Right forelimb (tissue), 1 donor: ENCODE results near the gene ZNF681.
A peak's percentile ranks its signal among the peaks of the same experiment; 100 is the strongest.
"Not testable (repeated sequence)": the region's sequence is repeated elsewhere in the genome, so short reads cannot be mapped to it uniquely, and the experiment has no call there.

Experiments
- DNase-seq: peaks from one replicate; pipeline ENCODE4 v3.0.0-alpha.2; 2018

ZNF681 gene

GRCh38 chr19:23758187-23759074 lies at the start of gene ZNF681:
Gene ZNF681 (minus strand): TSS chr19:23758891. CDS start chr19:23758749, 142 bp downstream.
- peak; percentile 91 for DNase-seq

GRCh38 chr19:23804676-23805075 lies 46.0 kb upstream of the ZNF681 start:
- DNase-seq, result no peak

DNA sequence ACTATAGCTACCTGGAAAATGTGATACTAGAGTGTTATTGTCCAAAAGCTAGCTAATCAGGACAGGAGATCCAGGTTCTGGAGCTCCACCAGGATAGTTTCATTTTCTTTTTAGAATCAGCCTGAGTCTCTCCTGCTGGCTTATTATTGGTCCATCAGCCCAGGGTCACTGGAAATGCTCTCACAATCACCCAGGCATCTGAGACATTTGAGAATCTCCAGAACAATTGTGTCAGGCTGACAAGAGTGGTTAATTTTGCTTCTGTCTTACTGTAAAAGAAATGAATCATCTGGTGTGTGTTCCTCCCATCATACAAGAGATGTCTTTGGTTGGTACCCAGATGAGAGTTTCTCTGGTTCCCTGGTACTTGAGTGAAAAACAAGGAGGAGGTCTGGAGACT lies 43.6 kb upstream of the ZNF681 start:
- no peak for DNase-seq

DNA sequence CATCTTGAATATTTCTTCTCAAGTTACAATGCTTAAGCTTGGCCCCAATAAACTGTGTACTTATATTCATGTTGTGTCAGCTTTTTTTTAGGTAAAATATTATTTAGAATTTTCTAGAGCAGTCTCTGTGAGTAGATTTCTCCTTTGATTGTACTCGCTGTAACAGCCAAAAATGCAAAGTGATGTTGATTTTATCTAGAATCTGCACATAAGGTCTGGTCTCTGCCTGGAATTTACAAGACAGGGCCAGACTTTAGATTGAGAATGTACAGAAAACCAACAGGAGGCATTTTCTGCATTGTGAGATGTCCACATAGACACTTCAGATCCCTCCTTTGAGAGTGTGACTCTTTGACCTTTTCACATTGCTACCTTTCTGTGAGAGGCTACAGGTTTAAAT lies 43.1 kb upstream of the ZNF681 start:
- no peak for DNase-seq

- no peak for DNase-seq
These were observed 42.2 kb upstream of the ZNF681 start for GRCh38 chr19:23800868-23801267.

DNA sequence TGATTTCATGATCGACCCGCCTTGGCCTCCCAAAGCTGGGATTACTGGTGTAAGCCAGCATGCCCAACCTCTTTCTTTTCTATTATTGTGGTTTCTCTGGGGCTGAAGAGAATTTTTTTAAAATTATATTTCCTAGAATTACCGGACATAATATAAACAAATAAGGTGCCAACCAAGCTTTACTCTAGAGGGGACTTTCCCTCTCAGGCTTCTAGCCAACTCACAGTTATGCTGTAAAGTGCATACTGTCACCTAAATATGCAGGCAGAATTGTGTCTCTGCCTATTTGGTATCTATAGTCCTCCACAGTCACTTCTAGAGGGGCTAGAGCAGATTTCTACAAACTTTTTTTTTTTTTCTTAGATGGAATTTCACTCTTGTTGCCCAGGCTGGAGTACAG lies 41.6 kb upstream of the ZNF681 start:
- DNase-seq, result no peak

- no peak for DNase-seq
These were observed 40.6 kb upstream of the ZNF681 start for GRCh38 chr19:23799321-23799720.

DNA sequence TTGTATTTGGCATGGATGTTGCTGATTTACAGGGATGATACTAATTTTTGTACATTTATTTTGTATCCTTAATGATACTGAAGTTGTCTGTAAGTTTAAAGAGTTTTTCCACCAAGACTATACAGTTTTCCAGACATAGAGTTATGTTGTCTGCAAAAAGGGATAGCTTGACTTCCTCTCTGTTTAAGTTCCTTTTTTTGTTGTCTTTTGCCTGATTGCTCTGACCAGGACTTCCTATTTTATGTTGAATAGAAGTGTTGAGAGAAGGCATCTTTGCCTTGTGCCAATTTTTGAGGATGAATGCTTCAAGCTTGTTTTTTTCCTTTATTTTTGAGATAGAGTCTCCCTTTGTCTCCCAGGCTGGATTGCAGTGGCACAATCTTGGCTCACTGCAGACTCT lies 36.8 kb upstream of the ZNF681 start:
- no peak for DNase-seq

DNA sequence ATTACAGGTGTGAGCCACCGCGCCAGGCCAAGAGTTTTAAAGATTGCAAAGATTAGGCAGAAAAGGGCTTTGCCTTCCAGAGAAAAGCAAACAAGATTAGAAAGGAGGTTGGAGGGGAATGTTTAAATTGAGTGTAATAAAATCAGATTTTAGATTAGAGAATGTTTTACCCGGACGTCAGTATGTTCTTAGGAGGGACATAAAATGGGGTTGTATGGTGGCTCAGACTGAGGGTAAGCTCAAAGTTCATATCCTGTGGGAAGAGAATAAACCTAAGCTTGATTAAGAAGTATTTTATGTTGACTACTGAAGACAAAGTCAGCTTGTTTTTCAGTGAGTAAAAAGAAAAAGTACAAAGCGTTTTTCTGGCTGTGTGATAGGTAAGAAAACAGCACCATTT lies 34.1 kb upstream of the ZNF681 start:
- DNase-seq, result no peak

DNA sequence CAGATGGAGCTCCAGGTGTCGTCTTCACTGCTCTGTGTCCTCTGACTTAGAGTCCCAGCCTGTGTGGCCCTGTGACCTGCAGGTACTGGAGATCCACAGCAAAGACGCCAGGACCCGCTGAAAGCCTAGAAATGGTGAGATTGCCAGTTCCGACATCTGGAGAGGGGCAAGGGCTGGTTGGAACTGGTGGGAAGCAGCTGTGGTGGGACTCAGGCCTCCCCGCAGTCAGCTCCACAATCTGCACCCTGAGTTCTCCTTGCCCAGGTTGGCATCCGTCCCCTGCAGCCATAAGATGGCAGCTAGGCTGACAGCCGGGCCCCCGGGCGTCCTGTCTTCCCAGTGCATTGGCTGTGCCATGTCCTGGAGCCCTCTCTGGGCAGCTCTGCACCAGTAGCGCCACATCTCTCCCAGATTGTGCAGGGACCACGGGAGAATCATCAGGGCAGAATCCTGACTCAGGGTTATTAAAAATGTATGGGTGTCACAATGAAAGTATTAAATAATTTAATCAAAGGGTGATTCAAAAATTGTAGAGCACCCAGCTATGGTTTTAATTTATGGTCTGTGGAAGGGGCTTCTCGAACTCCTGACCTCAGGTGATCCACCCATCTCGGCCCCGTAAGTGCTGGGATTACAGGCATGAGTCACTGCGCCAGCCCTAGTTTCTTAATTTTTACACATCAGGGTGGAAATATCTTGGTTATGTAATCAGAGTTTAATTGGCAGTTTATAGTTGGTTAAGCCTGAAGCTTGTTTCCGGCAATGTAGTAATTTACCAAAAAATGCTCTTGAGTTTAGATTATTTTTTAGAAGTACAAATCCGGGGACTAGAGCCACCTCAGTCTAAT lies 32.2 kb upstream of the ZNF681 start:
- no peak for DNase-seq

DNA sequence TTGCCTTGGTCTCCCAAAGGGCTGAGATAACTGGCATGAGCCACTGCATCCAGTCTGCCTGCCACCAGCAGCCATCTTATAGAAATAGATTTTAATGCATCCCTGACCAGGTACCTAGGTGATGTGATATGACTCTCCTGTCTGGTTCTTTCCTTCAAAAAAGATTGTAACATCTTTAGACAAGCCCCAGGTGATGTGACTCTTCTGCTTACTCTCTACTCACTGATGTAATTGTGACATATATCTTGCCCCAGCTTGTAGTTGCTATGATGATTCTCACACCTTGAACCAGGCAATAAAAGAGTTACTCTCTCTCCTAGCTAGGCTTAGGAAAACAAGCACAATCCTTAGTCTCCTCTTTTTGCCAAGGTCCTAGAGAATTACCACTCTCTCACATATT lies 30.6 kb upstream of the ZNF681 start:
- DNase-seq, result no peak

DNA sequence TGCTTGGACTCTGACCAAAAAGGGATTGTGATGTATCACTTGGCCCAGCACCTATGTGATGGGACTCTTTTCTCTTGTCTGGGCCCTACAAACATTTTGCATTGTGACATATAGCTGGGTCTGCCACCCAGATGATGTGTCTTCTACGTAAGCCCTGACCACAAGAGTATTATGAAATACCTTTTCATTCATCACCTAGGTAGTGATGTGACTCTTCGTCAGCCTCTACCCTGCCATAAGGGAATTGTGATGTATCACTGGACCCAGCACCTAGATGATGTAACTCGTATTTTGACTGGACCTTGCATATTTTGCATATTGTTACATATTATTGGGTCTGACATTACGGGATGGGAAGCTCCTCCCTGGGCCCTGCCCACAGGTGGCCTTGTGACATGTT lies 29.7 kb upstream of the ZNF681 start:
- no peak for DNase-seq

DNA sequence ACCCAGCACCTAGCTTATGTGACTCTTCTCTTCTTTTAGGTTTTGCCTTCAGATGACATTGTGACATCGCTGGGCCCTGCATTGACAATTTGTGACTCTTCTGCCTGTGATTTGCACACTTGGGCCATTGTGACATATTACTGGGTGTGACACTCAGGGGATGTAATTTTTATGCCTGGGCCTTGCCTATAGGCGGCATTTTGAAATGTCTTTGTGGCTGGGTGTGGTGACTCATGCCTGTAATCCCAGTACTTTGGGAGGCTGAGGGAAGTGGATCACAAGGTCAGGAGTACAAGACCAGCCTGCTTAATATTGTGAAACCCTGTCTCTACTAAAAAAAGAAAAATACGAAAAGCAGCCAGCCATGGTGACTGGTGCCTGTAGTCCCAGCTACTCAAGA lies 28.4 kb upstream of the ZNF681 start:
- DNase-seq, result no peak

- DNase-seq, result no peak
These were observed 27.3 kb upstream of the ZNF681 start for GRCh38 chr19:23785982-23786381.

DNA sequence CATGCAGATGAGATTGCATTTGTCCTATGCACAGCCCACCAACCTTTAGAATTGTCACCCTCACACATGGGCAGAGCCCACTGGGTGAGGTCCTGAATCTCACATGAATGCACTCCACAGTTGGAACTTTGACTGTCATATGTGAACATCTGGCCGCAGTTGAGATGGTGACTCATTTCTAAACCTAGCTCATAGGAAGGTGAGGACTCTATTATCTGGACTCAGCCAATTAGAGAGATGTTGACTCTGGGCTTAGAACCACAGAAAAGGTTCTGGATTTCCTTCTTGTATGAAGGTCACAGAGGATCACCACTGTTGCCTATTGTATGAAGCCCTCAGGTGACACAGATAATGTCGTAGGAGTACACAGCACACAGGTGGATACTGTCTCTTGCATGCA lies 25.6 kb upstream of the ZNF681 start:
- no peak for DNase-seq

- no peak for DNase-seq
These were observed 24.9 kb upstream of the ZNF681 start for GRCh38 chr19:23783636-23784035.

- DNase-seq, result no peak
These were observed 21.0 kb upstream of the ZNF681 start for GRCh38 chr19:23779645-23780044.

- DNase-seq, result no peak
These were observed 19.9 kb upstream of the ZNF681 start for GRCh38 chr19:23778566-23778965.

DNA sequence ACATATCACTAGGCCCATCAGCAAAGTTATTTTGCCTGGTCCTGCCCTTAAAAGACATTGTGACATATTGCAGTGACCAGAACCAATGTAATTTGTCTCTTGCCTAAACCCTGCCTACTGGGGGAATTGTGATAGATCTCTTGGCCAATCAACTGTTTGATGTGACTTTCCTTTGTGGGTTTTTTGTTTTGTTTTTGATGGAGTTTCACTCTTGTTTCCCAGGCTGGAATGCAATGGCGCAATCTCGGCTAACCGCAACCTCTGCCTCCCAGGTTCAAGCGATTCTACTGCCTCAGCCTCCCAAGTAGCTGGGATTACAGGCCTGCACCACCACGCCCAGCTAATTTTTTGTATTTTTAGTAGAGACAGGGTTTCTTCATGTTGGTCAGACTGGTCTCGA lies 19.3 kb upstream of the ZNF681 start:
- DNase-seq, result not testable (repeated sequence)

GRCh38 chr19:23777216-23777615 lies 18.5 kb upstream of the ZNF681 start:
- no peak for DNase-seq

DNA sequence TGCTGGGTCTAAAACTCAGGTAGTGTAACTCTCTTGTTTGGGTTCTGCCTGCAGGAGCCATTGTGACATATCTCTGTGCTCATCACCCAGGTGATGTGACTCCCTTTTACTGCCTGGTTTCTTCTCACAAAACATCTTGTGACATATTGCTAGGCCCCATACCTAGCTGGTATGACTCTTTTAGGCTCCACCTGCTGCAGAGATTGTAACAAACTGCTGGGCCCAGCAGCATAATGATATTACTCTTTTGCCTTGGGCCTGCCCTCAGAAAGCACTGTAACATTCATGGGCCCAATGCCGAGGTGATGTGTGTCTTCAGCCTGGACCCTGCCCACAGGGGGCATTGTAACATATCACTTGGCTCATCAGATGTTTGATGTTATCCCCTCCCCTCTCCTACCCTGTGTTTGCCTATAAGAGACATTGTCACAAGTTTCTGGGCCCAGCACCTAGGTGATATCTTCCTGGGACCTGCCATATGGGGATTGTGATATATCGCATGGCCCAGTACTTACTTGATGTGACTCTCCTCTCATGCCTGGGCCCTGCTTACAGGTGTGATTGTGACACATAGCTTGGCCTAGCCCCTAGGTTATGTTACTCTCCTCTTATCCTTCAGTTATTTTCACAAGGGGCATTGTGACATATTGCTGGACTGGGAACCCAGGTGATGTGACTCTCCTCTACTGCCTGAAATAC lies 18.0 kb upstream of the ZNF681 start:
- DNase-seq, result no peak

- no peak for DNase-seq
These were observed 15.9 kb upstream of the ZNF681 start for GRCh38 chr19:23774524-23774971.

DNA sequence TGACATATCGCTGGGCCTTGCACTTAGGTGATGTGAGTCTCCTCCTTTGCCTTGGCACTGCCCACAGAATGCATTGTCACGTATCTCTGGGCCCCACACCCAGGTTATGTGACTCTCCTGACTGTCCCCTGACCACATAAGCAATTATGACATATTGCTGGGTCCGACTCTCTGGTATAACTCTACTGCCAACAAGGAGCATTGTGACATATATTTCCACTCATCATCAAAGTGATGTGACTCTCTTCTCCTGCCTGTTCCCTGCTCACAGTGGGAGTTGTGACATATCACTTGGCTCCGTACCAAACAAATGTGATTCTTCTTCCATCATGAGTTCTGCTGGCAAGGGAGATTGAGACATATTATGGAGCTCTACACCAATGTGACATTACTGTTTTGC lies 15.4 kb upstream of the ZNF681 start:
- DNase-seq, result no peak
